GM21528 (cell line): ENCODE results near the gene MAIP1.
"Not testable (repeated sequence)": the region's sequence is repeated elsewhere in the genome, so short reads cannot be mapped to it uniquely, and the experiment has no call there.

ENCODE experiments used
- ATAC-seq: cut with Tn5 transposase; IDR thresholded peaks from one replicate; pipeline ENCODE4 v1.9.1; 2021; ENCODE audit warnings: mild to moderate bottlenecking, moderate library complexity; ENCODE audit not compliant: unreplicated experiment, low FRiP score

MAIP1 gene, protein sequence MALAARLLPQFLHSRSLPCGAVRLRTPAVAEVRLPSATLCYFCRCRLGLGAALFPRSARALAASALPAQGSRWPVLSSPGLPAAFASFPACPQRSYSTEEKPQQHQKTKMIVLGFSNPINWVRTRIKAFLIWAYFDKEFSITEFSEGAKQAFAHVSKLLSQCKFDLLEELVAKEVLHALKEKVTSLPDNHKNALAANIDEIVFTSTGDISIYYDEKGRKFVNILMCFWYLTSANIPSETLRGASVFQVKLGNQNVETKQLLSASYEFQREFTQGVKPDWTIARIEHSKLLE

DNA sequence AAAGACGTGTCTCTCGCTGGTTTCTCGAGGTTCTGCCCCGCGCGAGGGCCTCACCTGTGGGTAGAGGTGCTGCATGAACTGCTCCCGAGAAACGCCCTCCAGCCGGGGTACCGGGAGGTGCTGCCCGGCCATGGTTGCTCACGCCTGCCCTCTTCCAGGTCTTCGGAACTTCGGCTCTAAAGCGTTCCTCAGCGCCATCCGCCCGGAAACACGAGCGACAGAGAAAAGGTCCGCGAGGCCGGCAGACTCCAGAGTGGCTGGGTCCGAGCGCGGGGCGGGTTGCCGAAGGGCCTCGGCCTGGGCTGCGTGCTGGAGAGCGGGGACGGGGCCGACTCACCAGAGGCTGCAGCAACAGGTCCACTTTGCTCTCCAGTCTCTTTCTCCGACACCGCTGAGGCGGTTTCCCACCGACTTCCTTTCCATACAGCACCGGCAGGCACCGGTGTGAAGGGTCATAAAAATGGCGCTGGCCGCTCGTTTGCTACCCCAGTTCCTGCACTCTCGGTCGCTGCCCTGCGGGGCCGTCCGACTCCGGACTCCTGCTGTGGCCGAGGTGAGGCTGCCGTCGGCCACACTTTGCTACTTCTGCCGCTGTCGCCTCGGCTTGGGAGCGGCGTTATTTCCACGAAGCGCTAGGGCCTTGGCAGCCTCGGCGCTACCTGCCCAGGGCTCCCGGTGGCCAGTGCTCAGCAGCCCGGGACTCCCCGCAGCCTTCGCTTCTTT, at the start of gene MAIP1, which contains the start of gene TYW5:
TSS of gene MAIP1 (plus strand) at position 244 of the 723 bp plus-strand sequence. CDS start at position 461, 217 bp downstream.
TSS of gene TYW5 (minus strand) at position 153 of the 723 bp plus-strand sequence. CDS start at position 132, 21 bp downstream.
- ATAC-seq, result peak; percentile 91

DNA sequence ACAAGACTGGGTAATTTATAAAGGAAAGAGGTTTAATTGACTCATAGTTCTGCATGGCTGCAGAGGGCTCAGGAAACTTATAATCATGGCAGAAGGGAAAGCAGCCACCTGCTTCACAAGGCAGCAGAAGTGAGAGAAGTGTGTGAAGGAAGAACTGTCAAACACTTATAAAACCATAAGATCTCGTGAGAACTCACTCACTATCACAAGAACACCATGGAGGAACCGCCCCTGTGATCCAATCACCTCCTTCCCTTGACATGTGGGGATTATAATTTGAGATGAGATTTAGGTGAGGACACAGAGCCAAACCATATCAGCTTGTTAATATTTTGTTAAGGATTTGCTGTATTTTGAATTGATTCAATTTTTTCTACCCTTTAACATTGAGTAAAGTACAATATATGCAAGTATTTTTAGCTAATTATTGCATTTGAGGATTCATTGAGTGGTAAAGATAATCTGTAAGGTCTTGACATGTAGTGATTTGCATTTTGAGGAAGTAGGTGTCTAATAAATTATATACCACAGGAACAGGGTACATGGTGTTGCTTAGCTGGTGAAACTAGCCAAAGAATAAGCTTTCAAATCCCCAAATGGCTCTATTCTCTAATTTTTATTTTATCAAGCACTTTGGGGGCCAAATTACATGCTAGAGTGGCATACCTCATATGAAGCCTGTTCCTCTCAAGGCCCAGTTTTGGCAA, 48.2 kb upstream of the MAIP1 start:
- no peak for ATAC-seq

DNA sequence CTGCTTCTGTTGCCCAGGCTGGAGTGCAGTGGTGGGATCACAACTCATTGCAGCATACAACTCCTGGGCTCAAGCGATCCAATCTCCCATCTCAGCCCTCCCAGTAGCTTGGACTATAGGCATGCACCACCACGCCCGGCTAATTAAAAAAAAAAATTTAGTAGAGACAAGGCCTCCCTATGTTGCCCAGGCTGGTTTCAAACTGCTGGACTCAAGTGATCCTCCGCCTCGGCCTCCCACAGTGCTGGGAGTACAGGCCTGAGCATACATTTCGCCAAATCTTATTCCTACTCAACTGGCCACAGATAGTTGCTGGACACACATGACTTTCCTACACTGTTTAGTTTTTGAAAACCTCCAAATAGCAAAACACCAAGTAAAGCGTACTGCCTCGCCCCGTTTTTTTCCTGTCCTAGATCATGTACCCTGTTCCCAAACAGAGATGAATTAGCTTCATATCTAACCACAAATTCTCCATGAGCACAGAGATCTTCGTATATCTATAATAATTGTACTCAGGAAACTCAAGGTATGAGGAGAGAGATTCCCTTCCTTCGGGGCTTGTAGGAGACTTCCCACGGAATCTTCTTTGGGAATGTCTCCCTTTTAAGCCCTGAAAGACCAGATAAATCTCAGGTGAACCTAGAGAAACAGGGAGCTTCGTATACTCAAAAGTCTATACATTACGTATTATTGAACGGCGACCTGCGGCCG, 44.9 kb upstream of the MAIP1 start:
- no peak for ATAC-seq

DNA sequence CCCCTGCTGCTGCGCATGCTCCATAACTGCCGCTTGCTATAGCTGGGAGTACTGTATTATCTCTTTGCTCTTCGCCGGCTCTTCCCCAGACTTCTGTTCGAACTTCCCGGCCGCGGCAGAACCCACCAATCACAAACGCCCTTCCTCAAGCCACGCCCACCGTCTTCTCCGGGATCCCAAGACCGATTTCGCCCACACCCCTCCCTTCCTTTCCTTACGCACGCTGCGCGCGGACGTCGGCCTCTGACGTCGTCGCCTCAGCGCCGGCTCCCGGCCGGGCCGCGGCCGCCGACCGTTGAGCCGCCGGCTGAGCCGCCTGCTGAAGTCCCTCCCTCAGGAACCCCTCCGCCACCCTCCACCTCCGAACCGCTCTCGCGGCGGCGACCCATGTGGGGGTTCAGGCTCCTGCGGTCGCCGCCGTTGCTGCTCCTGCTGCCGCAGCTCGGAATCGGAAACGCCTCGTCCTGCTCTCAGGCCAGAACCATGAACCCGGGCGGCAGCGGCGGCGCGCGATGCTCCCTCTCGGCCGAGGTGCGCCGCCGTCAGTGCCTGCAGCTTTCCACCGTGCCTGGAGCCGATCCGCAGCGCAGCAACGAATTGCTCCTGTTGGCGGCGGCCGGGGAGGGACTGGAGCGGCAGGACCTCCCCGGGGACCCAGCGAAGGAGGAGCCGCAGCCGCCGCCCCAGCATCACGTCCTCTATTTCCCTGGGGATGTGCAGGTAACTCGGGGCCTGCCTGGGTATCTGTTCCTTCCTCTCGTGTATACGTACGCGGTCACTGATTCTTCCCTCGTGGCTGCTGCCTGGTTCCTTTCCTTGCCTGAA, 44.1 kb upstream of the MAIP1 start, which contains the start of gene C2orf69:
TSS of gene C2orf69 (plus strand) at position 242 of the 825 bp plus-strand sequence. CDS start at position 388, 146 bp downstream.
- ATAC-seq, result peak; percentile 92

DNA sequence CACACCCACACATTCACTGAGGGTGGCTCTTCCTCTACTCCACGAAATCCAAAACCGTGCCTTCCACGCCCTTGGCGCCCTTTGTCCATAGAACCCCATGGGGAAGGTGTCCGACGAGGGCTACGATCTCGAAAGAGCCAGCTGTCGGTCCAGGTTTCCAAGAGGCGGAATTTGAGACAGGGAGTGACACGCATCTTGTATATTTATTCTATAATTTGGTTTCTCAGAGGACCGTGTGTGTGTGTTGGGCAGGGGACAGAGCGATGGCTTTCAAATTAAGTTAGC, 43.6 kb upstream of the MAIP1 start:
- ATAC-seq, result no peak

DNA sequence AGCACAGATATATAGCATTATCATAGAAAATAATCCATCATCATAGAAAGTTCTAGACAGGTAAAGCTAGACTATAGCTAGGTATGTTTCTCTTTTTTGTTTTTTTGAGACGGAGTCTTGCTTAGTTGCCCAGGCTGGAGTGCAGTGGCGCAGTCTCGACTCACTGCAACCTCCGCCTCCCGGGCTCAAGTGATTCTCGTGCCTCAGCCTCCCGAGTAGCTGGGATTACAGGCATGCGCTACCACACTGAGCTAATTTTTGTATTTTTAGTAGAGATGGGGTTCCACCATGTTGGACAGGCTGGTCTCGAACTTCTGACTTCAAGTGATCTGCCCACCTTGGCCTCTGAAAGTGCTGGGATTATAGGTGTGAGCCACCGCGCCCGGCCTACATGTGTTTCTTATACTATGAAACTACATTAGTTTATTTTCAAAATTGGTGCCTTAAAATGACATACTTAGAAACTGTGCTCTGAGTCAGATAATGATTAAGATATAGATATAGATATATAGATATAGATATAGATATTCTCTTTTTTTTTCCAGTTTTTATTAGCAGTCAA, 42.7 kb upstream of the MAIP1 start:
- not testable (repeated sequence) for ATAC-seq

DNA sequence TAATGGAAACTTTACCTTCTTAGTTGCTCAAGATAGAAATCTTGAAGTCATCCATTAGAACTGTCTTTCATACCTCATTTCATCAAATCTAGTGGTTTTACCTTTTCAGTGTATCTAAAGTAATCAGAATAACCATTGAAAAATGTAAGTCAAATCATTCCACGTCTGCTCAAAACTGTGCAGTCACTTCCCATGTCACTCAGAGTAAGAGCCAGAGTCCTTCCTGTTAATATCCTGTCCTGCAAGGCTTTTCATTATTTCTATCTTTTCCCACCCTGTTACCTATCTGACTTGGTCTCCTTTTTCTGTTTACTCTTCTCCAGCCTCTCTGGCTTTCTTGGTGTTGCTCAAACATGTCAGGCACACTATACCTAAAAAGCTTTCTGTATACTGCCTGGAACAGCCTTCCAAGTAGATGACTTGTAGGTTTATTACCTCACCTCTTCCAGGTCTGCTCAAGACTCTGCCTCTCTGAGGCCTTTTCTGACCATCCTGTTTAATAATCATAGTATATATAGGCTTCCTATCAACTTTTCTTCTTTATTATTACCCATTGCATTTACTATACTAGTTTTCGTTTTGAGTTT, 40.9 kb upstream of the MAIP1 start:
- no peak for ATAC-seq

DNA sequence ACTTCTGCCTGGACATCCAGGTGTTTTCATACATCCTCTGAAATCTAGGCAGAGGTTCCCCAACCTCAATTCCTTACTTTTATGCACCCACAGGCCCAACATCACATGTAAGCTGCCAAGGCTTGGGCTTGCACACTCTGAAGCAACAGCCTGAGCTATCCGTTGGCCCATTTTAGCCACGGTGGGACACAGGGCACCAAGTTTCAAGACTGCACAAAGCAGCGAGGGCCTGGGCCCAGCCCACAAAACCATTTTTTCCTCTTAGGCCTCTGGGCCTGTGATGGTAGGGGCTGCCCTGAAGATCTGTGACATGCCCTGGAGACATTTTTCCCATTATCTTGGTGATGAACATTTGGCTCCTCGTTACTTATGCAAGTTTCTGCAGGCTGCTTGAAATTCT, 38.4 kb upstream of the MAIP1 start:
- no peak for ATAC-seq

DNA sequence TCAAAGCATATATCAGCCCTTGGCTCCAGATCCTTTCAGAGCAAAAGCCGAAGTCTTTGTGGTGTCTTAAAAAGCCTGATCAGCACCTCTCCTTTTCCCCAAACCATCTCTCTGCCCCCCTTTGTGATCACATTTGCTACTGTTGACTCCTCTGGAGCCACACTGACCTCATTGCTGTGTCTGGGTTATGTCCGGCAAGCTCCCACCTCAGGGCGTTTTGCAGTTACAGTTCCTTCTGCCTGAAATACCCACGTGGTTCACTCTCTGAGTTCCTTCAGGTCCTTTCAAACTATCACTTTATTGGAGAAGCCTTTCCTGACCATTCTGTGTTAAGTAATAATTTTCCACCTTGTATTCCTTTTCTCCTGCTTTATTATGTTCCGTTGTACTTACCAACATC, 32.5 kb upstream of the MAIP1 start:
- no peak for ATAC-seq

DNA sequence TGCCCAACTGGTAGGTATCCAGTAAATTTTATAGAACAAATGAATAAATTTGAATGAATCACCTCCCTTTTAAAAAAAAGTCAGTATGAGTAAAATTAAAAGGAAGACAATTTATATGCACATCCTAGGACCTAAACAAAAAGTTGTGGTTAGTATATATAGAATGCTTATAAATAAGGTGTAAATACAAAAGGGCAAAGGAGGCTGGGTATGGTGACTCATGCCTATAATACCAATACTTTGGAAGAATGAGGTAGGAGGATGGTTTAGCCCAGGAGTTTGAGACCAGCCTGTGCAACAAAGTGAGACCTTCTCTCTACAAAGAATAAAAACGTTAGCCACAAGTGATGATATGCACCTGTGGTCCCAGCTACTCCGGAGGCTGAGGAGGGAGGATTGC, 31.5 kb upstream of the MAIP1 start:
- ATAC-seq, result no peak

DNA sequence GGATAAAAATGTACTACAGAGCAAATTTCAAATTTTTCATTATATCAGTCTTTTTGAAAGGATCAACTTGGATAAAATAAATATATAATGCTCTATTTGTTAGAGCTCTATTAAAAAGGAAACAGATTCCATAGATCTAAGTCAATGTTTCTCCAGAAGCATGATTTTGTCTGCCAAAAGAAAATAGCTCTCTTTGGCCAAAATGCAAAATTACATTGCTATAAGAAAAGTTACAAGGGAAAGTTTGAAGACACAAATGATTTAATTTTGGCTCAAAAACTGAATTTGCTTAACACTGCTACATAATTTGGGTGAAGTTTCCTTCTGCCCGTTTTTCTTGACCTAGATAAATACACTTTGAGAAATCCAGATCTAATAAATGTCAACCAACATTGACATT, 28.6 kb upstream of the MAIP1 start:
- no peak for ATAC-seq

DNA sequence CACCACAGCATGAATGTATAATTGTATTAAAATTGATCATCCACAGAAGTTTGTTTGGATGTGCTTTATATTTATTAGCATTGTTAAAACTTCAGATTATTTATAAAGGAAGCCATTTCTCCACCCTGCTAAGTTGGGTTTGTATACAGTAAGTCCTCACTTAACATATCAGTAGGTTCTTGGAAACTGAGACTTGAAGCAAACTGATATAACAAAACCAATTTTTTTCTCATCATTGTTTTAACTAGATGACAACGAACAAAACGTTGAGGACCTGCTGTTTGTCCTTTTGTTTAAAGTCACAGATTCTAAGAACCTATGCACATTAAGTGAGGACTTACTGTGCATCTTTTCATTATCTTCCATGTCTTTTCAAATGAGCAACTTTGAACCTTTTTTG, 27.2 kb upstream of the MAIP1 start:
- no peak for ATAC-seq

DNA sequence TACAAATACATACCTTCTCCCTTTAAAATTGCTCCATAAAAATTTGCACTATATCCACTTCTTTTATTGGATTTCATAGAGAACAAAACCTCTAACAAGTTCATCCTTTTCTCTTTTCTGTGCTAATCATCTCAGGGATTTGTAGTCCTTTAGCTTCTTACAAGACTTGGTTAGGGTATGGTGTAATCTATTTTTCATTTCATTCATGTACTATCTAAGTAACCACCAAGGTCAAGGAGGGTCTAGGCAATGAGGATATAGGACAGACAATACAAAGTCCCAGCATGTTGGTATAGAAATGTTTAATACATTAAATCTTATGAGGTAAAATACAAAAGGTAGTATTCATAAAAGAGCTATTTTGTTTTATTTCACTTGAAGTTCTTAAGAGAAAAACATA, 26.8 kb upstream of the MAIP1 start:
- ATAC-seq, result no peak

DNA sequence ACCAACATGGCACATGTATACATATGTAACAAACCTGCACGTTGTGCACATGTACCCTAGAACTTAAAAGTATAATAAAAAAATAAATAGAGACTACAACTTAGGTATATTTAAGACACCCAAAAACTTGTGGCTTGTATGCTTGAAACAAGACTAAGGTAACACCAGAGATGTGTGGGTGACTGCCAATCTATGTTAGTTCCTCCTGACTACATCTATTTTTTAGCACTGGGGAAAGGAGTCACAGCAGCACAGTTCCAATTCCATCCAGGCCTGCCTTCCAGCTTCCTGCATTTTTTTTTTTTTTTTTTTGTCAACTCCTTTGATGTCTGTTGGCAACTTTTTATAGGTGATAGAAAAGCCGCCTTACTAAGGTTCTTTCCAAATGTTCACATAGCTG, 26.1 kb upstream of the MAIP1 start:
- ATAC-seq, result no peak

DNA sequence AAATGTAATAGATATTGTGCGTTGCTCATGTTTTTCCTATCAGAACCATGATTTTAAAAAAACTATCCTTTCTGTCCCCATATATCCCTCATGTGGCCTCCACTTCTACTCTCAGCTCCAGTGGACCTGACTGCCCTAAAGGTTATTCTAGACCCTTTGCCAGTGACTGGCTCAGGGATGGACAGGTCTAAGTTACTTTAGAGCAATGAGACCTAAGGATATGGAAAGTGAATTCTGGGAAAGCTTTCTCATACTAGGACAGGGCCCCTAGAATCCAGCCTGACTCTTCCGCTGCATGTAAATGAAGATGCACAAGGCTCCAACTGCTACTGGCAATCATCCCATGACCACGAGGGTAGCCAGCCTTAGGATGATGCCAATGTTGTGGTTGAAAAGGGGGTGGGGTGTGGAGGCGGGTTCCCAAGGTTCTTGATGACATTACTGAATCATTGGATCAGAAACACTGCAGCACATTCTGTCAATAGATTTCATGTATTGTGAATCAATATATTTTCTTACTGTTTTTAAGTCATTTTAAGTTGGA, 23.0 kb upstream of the MAIP1 start:
- ATAC-seq, result no peak

DNA sequence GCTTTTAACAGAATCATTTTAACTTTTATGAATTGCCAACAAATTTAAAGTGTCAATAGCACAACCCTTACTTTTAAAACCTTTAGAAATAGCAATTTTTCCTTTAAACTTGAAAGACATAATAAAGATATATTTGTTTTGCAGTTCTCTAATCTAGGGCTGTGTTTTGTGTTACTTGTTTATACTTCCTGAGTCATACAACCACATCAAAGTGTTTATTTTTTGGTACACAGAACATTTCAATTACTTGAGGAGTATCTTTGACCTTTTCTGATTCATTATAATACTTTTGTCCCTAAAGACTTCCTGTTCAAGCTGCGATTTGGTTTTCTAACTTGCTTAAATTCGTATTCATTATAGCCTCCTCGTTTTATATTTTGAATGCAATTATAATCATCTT, 21.9 kb upstream of the MAIP1 start:
- ATAC-seq, result no peak

DNA sequence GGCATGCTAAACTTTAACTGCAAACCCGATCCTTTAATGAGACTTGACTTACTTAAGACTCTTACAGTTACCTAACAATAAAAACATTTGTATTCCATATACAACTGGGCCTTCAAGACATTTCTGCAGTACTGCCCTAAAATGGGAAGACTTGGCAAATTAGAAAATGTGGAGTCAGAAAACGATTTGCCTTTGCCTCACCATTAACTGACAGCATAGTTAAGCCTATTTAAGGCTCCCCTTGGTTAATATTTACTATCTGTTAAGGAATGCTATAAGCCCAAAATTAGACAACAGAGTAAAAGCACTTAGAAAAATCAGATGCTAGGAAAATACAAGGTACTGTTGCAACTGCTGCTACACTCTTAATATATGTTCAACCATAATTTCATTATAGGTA, 18.8 kb upstream of the MAIP1 start:
- no peak for ATAC-seq

DNA sequence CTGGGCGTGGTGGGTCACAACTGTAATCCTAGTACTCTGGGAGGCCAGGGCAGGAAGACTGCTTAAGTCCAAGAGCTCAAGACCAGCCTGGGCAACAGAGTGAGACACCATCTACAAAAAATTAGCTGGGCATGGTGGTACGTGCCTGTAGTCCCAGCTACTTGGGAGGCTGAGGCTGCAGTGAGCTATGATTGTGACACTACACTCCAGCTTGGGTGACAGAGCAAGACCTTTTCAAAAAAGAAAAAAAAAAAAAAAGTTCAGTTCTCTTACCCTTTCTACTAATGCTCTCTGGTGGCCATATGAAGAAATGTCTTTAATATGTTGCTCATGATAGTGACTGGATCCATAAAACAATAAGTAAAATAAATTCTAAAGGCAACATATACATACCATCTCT, 15.0 kb upstream of the MAIP1 start:
- peak; percentile 71 for ATAC-seq

DNA sequence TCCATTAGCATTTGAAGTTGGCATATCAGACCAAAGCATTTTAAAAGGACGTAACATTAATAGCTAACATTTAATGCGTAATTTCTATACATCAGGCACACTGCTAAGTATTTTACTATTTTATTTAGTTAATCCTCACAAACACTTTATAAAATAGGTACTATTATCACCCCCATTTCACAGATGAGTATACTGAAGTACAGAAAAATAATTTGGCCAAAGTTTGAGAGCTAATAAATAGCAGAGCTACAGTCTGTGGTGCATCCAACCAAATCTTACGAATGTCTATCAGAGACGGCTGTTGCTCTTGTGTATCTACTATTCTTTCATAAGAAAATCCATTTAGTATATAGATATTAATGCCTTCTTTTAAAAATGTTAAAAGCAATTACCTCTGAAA, 12.0 kb upstream of the MAIP1 start:
- ATAC-seq, result no peak
